GM18502 (cell line): ENCODE data around the gene IFITM1.
"Not testable (repeated sequence)": the region's sequence is repeated elsewhere in the genome, so short reads cannot be mapped to it uniquely, and the experiment has no call there.

Experiments used
- ATAC-seq: cut with Tn5 transposase; IDR thresholded peaks from one replicate; pipeline ENCODE4 v1.9.1; 2021; ENCODE audit warnings: mild to moderate bottlenecking; ENCODE audit not compliant: unreplicated experiment, poor library complexity

Gene IFITM1

DNA sequence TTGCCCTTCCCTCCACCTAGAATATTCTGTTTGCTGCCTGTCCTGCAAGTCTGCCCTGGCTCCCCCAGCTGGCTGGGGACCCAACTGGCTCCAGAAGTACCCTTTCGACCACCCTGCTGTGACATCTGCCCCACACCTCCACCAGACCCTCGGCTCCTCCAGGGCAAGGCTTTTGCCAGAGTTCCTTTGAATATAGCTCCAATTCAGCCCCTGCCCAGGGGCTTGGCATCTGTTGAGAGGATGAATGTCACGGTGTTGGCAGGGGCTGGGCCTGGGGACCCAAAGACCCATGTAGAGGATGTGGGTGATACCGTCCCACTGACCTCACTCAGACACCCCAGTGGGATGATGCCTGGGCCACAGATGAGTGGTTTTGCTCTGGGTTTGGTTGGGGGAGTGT lies 31.7 kb upstream of the IFITM1 start:
- no peak for ATAC-seq

DNA sequence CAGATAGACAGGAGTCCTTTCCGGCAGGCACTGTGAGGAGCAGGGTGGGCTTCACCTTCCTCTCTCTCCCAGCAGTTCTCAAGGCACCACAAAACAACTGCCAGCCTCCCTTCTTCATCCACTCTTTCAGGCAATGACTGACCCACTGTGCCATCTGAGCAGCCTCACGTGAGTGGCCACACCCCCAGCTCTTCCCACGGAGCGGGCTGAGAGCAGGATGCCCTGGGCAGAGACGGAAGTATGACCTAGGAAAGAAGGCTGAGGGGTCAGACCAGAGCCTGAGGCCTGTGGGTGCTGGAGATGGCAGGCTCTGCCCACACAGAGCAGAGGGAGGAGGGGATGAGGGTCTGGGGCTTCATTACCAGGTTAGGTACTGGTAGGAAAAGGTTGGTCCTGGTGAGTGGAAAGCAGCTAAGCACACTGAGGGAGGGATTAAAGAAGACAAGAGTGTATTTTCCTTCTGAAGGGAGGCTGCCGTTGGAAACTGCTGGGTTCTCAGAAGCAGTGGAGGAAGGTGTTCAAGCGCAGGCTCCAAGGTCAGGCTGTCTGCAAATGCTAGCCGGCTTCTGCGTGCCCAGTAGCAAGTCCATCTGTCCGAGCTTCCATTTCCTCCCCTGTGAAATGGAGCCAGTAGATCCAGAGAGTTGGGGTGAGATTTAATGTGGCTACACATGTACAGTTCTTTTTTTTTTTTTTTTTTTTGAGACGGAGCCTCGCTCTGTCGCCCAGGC lies 31.0 kb upstream of the IFITM1 start:
- no peak for ATAC-seq

DNA sequence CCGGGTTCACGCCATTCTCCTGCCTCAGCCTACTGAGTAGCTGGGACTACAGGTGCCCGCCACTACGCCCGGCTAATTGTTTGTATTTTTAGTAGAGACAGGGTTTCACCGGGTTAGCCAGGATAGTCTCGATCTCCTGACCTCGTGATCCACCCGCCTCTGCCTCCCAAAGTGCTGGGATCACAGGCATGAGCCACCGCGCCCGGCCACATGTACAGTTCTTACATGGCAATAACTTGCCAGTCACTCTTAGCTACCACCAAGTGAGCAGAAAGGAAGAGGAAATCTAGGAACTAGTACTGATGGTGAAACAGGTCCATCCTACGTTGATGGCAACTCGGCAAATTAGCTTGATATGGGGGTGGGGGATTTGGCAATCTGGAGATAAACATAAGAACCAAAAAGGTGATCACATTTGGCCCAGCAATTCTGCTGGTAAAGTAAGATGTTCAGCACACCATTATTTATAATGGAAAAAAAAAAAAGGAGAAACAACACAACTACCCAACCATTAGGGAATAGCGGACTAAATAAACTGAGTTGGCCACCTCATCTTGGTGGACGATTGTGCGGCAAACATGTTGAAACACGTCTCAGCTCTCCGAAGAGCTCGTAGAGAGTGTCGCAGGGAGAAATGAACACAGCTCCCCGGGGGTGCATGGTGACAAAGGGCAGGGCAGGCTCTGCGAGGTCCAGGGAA lies 30.3 kb upstream of the IFITM1 start:
- no peak for ATAC-seq

DNA sequence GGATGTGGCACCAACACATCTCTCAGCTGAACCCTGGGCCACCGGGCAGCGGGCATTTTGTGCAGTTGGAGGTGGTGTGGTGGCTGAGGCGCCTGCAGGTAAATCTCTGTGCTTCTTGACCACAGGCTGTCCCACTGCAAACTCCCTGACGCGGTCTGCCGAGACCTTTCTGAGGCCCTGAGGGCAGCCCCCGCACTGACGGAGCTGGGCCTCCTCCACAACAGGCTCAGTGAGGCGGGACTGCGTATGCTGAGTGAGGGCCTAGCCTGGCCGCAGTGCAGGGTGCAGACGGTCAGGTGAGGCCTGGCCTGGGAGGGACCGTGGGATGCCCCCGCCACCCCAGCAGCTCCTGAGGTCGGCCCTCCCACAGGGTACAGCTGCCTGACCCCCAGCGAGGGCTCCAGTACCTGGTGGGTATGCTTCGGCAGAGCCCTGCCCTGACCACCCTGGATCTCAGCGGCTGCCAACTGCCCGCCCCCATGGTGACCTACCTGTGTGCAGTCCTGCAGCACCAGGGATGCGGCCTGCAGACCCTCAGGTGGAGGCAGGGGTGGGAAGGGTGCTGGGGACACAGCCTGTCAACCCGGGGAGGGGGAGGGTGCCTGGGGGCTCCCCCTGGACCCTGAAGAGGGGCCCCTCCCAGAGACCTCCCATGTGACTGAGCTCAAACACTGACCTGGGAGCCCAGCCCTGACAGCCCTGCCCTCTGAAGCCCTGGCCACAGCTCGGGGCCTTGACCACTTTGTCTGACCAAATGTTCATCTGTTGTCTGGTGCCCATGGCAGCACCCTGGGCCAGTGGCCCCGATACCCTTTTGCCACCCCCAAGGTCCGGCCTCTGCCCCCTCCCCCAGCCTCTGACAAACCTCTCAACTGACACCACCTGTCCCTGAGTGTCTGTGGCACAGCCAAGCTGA lies 29.5 kb upstream of the IFITM1 start:
- ATAC-seq: no peak

DNA sequence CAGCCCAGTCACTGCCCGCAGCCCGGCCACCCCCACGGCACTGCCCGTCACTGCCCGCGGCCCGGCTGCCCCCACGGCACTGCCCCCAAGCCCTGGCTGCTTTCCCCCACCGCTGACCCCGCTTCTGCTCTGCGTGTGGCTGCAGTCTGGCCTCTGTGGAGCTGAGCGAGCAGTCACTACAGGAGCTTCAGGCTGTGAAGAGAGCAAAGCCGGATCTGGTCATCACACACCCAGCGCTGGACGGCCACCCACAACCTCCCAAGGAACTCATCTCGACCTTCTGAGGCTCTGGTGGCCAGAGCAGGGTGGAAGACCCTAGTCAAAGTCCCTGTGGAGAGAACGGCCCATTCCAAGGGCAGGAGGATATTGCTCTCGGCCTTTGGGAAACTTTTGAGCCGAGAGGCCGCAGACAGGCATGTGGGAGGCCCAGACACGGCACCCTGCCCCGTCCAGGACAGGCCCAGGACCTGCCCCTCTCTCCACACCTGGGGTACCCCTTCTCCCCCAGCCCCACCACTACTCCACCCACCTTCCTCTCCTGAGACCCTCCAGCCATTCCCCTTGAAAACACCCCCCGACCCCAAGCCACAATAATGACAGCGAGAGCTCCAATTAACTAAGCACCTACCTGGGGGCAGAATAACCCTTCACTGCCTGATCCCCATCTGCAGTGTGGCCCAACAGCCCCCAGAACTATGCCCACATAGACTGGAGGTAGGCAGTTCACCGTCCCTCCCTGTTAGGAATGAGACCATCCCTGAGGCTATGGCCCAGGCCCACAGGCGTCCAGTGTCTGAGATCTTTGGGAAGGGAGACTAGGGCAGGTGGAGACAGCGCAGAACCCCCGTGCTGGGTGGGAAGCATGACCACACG lies 28.6 kb upstream of the IFITM1 start:
- ATAC-seq: no peak

GRCh38 chr11:285894-286220 lies 28.0 kb upstream of the IFITM1 start:
- no peak for ATAC-seq

- ATAC-seq: not testable (repeated sequence)
Observed at GRCh38 chr11:286977-287820, 26.6 kb upstream of the IFITM1 start.

DNA sequence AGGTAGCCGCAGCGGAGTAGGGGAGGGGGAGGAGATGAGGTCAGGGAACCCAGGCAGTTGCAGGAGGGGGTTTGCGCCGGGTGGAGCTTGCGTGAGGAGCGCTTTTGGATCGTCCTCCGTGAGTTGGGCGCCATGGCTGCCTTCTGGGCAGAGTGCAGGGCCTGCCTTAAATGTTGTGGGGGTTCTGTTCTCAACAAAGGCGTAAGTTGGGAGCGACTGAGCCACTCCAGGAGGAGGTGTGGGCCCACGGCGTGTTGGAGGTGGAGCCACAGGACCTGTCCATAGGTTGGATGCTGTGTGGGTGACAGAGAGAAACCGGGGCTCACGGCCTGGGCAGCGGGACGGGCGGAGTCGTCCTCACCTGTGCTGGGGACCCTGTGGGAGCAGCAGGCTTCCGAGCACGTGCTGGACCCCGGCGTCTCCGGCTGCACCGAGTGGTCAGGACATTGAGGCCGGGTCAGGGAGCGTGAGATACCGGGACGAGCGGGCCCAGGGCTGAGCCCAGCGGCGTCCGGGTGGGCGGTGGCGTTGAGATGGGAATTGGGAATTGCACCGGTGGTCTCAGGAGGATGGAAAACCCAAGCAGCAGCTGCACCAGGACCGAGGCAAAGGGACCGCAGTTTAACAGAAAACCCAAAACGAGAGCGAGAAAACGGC lies 25.9 kb upstream of the IFITM1 start:
- no peak for ATAC-seq

- ATAC-seq: no peak
Observed at GRCh38 chr11:288478-289397, 25.1 kb upstream of the IFITM1 start, which contains the start of gene PGGHG. TSS of gene PGGHG (plus strand) at chr11:289126. CDS start at chr11:289817, 691 bp downstream.

GRCh38 chr11:289398-289711 lies 24.5 kb upstream of the IFITM1 start:
- ATAC-seq: no peak

DNA sequence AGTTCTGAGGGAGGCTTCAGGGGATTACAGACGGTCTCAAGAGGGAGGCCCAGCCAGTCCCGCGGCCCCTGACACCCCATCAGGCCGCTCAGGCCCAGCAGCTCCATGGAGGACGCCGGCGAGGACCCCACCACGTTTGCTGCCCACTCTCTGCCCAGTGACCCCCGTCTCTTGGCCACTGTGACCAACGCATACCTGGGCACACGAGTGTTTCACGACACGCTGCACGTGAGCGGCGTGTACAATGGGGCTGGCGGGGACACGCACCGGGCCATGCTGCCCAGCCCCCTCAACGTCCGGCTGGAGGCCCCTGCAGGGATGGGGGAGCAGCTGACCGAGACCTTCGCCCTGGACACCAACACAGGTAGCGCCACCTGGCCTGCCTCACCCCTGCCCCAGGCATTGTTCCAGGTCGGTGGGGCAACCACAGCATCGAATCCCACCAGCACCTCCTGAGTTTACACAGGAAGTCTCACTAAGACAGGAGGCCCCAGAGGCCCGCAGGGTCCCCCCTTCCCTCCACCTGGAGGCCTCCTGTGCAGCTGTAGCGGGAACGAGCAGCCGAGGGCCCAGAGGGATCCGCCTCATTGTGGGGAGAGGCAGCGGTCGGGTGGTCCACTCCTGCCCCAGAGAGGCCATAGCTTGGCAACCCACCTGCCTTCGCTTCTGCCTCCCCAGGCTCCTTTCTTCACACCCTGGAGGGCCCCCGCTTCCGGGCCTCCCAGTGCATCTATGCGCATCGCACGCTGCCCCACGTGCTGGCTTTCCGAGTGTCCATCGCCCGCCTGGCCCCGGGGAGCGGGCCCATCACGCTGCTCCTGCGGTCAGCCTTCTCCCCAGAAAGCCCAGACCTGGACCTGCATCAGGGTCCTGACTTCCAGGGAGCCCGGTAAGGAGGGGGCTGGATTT lies 23.9 kb upstream of the IFITM1 start:
- ATAC-seq: no peak

DNA sequence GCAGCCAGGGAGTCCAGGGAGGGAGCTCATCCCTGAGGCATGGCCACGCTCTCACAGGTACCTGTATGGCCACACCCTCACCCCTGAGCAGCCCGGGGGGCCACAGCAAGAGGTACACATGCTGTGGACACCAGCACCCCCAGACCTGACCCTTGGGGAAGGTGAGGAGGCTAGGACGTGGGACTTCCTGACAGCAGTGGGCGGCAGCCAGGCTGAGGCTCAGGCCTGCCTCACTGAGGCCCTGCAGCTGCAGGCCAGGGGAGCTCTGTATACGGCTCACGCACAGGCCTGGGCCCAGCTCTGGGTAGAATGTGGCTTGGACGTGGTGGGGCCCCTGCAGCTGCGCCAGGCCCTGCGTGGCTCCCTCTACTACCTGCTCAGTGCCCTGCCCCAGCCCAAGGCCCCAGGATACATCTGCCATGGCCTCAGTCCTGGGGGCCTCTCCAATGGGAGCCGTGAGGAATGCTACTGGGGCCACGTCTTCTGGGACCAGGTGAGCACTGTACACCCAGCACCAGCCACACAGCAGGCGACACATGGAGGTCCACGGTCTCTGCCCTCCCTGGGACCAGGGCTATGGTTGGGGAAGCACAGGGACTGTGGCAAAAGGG lies 23.1 kb upstream of the IFITM1 start:
- ATAC-seq: no peak

- ATAC-seq: no peak
Observed at GRCh38 chr11:291281-292210, 22.3 kb upstream of the IFITM1 start.

GRCh38 chr11:292211-293121 lies 21.4 kb upstream of the IFITM1 start:
- ATAC-seq: no peak
